Activated naive CD8-positive, alpha-beta T cell treated with anti-CD3 and anti-CD28 coated beads for 36 hours (primary cell): ENCODE measurements around the gene RPGRIP1L. TPM values are rescaled to one million over a fixed set of nuclear protein-coding genes. Genes with fewer than 3 reads are reported as not detected.

Experiments
- DNase-seq: peaks from one replicate; pipeline ENCODE4 v3.0.0; 2021
- H3K27ac Mint-ChIP-seq: one replicate; pipeline ENCODE4 v1.8.0; 2022; ENCODE audit warnings: mild to moderate bottlenecking, moderate library complexity, mixed read lengths
- H3K27me3 Mint-ChIP-seq: one replicate; pipeline ENCODE4 v1.8.0; 2022; ENCODE audit warnings: mild to moderate bottlenecking, mixed read lengths
- H3K36me3 Mint-ChIP-seq: one replicate; pipeline ENCODE4 v1.8.0; 2021; ENCODE audit warnings: mild to moderate bottlenecking, mixed read lengths
- H3K4me1 Mint-ChIP-seq: one replicate; pipeline ENCODE4 v1.8.0; 2021; ENCODE audit warnings: mixed read lengths
- H3K4me3 Mint-ChIP-seq: one replicate; pipeline ENCODE4 v1.8.0; 2022; ENCODE audit warnings: mild to moderate bottlenecking, moderate library complexity, mixed read lengths
- H3K9me3 Mint-ChIP-seq: one replicate; pipeline ENCODE4 v1.8.0; 2022; ENCODE audit warnings: mixed read lengths
- total RNA-seq, 2 experiments: library from RNA; stranded (reverse); gene quantifications; one replicate each; pipeline ENCODE4 v1.2.3, GENCODE V29; 2021

Gene RPGRIP1L
- total RNA-seq, 2 experiments from 2014 or later: 7.1 to 8.4 TPM

DNA sequence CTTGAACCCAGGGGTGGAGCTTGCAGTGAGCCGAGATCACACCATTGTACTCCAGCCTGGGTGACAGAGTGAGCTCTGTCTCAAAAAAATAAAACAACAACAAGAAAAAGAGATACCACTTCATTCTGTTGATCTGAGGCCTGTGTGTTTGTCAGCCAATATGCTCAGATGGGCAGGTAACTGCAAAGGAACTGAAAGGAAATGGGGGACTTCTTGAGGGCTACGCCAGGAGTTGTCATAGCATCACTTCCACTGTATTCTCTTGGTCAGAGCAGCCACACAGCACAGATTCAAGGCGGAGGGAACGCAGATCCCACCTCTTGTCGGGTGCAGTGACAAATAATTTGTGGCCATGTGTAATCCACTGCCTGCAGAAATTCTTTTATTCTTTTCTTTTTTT lies 126.8 kb downstream of the RPGRIP1L start:
- no peaks in the 10 kb centered on the region for H3K27me3 Mint-ChIP-seq
- H3K4me1 Mint-ChIP-seq: no peaks in the 10 kb centered on the region
- peaks cover 10% of the 10 kb centered on the region for H3K9me3 Mint-ChIP-seq
- H3K4me3 Mint-ChIP-seq: no peak overlapping the region
- H3K36me3 Mint-ChIP-seq: no peaks in the 10 kb centered on the region
- no peak overlapping the region for H3K27ac Mint-ChIP-seq
- DNase-seq: no peak

DNA sequence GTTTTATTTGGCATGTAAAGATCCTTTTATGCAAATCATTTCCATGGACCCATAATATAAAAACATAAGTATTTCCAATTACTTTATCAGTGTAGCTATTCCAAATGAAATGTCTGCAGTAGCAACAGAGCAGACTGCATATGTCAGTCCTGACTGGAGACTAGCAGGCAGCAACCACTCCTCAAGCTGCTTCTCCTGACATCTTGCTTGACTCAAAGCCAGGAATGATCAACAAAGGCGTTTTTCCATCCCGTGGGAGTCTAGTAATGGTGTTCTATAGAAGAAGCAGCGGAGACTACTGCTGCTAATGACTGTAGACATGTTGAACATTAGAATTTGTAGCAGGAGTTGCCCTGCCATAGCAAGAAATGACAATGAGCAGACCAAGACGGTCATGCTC lies 127.4 kb downstream of the RPGRIP1L start:
- no peak for DNase-seq
- Mint-ChIP-seq H3K27me3 (no peaks in the 10 kb centered on the region), H3K27ac (no peak overlapping the region), H3K4me3 (no peak overlapping the region), H3K36me3 (peaks cover 5% of the 10 kb centered on the region), H3K4me1 (no peaks in the 10 kb centered on the region), H3K9me3 (peaks cover 17% of the 10 kb centered on the region)

DNA sequence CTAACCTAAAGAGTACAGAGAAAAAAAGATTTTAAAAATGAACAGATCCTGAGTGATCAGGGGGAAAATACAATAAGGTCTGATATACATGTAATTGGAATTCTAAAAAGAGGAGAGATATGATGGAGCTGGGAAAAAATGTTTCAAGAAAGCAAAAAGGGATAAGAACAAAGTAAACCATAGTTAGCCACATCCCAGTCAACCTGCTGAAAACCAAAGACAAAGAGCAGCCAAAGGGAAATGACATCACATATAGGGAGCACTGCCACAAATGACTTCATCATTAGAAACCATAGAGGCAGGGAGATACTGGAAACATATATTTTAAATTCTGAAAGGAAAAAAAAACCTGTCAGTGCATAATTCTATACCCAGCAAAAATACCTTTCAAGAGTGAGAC lies 131.9 kb downstream of the RPGRIP1L start:
- no peaks in the 10 kb centered on the region for H3K27me3 Mint-ChIP-seq
- peaks cover 23% of the 10 kb centered on the region for H3K9me3 Mint-ChIP-seq
- H3K27ac Mint-ChIP-seq: no peak overlapping the region
- no peak overlapping the region for H3K4me3 Mint-ChIP-seq
- no peak for DNase-seq
- no peaks in the 10 kb centered on the region for H3K4me1 Mint-ChIP-seq
- peaks cover 5% of the 10 kb centered on the region for H3K36me3 Mint-ChIP-seq

DNA sequence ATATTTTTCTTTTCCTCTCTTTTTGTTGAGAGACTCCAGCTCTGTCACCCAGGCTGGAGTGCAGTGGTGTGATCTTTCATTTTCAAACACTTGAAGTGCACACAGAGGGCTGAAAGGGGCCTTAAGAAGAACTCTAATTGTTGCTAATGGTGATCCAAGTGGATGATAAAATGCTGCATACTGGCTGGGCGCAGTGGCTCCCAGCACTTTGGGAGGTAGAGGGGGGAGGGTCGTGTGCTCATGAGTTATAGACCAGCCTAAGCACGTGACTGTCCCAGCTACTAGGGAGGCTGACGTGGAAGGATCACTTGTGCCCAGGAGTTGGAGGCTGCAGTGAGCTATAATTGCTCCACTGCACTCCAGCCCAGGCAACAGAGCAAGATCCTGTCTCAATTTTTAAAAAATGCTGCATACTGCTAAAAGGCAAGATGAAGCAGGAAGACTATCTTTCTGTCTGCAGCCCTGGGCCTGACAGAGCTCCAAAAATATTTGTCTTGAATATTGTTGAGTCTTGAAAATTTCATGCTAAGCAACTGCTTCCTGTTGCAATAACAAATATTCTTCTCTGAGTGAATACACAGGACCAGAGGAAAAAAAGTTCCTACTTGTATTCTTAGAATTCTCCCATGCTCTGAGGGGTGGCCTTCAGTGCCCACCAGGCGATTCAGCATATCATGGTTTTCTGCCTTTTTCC lies 137.0 kb downstream of the RPGRIP1L start:
- H3K4me3 Mint-ChIP-seq: no peak overlapping the region
- H3K27ac Mint-ChIP-seq: no peak overlapping the region
- no peaks in the 10 kb centered on the region for H3K27me3 Mint-ChIP-seq
- H3K36me3 Mint-ChIP-seq: peaks cover 3% of the 10 kb centered on the region
- no peak for DNase-seq
- no peaks in the 10 kb centered on the region for H3K4me1 Mint-ChIP-seq
- peaks cover 11% of the 10 kb centered on the region for H3K9me3 Mint-ChIP-seq

DNA sequence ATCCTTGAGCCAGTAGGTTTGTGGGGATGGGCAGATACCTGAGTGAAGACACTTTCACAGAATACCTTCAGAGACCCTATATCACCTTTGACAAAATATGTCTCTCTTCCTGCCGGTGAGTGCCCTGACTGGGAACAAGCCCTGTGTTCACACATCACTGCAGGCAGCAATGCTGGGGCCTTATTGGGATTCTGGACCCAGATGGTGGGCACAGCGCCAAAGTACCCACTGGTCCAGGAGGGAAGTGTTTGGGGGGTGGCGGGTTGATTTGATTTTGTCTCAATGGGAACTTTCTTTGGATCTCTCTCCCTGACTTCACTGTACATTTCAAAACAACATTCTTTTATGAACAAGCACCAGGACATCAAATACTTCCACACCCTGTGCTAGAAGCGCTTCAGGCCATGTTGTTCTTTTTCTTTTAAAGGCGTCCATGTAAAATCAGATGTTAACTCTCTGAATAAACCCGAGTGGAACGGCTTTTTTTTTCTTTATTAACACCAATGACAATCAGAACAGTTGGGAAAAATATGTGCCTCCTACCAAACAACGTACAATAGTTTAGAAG lies 138.3 kb downstream of the RPGRIP1L start:
- no peak overlapping the region for H3K4me3 Mint-ChIP-seq
- no peak for DNase-seq
- H3K36me3 Mint-ChIP-seq: no peaks in the 10 kb centered on the region
- no peak overlapping the region for H3K27ac Mint-ChIP-seq
- peaks cover 1% of the 10 kb centered on the region for H3K9me3 Mint-ChIP-seq
- no peaks in the 10 kb centered on the region for H3K4me1 Mint-ChIP-seq
- H3K27me3 Mint-ChIP-seq: no peaks in the 10 kb centered on the region

DNA sequence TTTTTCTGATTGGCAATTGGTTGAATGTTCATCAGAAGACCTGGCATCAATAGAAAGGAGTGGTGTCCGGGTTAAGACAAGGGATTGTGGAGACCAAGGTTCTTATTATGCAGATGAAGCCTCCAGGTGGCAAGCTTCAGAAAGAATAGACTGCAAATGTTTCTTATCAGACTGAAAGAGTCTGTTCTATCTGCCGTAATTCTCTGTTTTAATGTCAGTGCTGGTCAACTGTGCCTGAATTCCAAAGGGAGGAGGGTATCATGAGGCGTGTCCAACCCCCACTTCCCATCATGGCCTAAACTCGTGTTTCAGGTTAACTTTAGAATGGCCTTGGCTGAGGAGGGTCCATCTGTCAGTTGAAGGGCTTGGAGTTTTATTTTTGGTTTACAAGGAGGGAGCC lies 140.2 kb downstream of the RPGRIP1L start:
- Mint-ChIP-seq H3K4me1 (no peaks in the 10 kb centered on the region), H3K27ac (no peak overlapping the region), H3K36me3 (no peaks in the 10 kb centered on the region), H3K27me3 (no peaks in the 10 kb centered on the region), H3K4me3 (no peak overlapping the region), H3K9me3 (no peaks in the 10 kb centered on the region)
- DNase-seq: no peak

DNA sequence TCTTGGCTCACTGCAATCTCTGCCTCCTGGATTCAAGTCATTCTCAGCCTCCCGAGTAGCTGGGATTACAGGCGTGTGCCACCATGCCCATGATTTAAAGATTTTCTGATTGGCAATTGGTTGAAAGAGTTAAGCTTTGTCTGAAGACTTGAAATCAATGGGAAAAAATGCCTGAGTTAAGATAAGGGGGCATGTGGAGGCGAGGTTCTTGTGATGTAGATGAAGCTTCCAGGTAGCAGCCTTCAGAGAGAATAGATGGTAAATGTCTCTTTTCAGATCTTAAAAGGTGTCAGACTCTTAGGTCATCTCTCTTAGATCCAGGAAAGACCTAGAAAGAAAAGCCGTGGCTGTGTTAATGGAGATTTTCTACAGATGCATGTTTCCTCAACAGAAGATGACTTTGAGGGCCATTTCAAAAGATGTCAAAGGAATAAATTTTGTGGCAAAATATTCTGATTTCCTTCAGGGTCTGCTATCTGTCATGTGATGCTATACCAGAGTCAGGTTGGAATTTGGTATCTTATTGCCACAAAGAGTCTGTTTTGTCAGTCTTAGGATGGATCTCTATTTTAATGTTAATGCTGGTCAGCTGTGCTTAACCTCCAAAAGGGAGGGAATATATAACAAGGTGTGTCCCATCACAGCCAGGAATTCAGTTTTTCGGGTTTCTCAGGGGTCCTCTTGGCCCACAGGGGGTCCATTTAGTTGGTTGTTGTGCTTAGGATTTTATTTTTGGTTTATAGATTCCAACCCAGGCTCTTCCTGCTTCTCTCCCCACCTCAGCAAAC lies 142.4 kb downstream of the RPGRIP1L start:
- H3K4me3 Mint-ChIP-seq: no peak overlapping the region
- H3K36me3 Mint-ChIP-seq: no peaks in the 10 kb centered on the region
- no peak overlapping the region for H3K27ac Mint-ChIP-seq
- no peak for DNase-seq
- no peaks in the 10 kb centered on the region for H3K27me3 Mint-ChIP-seq
- H3K9me3 Mint-ChIP-seq: no peaks in the 10 kb centered on the region
- H3K4me1 Mint-ChIP-seq: no peaks in the 10 kb centered on the region

DNA sequence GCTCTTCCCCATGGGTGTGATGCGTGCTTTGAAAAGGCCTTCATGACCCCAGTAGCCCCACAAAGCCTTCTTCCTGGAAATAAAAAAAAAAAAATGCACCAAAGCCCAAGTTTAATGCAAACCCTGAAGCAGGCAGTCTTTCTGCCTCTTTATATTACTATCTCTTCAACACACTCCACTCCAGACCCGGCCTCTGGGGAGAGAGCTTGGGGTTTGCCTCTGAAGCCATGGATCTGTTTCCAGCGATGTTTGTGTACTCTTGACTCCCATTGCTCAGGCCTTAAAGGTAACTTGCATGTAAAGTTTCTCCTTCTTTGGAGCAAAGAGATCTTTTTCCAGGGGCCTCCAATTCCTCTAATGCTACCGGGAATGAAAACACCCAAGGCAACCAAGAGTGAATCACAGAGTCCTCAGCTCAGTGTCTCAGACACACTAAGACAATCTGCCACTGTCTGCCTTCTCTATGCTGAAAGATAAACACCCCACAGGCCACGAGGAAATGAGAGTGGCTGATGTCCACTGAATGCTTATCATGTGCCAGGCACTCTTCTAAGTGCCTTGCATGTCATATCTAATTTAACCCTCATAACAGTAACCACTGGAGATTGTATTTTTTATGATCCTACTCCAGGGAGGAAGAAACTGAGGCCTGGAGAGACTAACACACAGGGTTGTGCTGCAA lies 144.2 kb downstream of the RPGRIP1L start:
- Mint-ChIP-seq H3K4me3 (no peak overlapping the region), H3K27ac (no peak overlapping the region), H3K36me3 (no peaks in the 10 kb centered on the region), H3K9me3 (no peaks in the 10 kb centered on the region), H3K27me3 (no peaks in the 10 kb centered on the region), H3K4me1 (no peaks in the 10 kb centered on the region)
- no peak for DNase-seq

DNA sequence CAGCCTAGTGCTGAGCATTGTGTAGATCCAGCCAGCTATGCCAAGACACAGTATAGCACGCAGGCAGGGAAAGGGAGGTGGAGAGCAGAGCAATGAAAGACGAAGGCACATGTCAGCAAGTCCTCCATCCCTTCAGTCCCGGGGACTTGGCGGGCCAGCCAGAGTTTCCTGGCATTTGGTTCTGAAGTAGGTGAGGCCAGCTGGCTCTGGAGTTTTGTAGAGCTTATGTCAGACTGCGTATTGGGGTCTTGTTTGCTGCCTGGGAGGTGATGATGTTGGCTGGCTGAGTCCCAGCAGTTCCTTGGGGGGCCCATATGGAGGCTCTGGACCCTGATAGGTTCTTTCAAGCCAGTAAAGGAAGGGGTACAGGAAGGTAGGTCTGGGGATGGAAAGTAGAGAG lies 144.9 kb downstream of the RPGRIP1L start:
- no peaks in the 10 kb centered on the region for H3K36me3 Mint-ChIP-seq

DNA sequence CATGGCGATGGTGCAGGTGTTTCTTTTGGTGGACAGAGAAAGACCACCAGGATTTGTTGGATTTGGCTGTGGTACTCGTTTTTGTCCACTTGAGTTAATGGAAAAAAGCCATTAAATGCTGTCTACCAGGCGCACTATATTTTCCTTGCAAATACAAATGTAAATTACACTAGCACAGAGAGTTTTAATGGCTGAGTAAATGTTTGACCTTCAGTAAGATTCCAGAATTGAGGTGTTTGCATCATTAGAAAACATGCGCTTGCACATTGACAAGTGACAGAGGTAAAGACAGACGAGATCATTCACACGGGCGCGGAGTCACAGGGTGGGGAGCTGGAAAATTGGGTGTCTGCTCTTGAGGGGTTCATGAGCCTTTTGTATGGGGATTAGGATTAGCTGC lies 147.1 kb downstream of the RPGRIP1L start:
- no peaks in the 10 kb centered on the region for H3K9me3 Mint-ChIP-seq
- H3K27ac Mint-ChIP-seq: no peak overlapping the region
- peaks cover 6% of the 10 kb centered on the region for H3K27me3 Mint-ChIP-seq
- no peaks in the 10 kb centered on the region for H3K36me3 Mint-ChIP-seq
- DNase-seq: no peak
- no peaks in the 10 kb centered on the region for H3K4me1 Mint-ChIP-seq
- no peak overlapping the region for H3K4me3 Mint-ChIP-seq

More for the DNA sequence above, 144.9 kb downstream of the RPGRIP1L start:
- Mint-ChIP-seq H3K27ac (no peak overlapping the region), H3K4me1 (no peaks in the 10 kb centered on the region), H3K9me3 (no peaks in the 10 kb centered on the region), H3K4me3 (no peak overlapping the region), H3K27me3 (no peaks in the 10 kb centered on the region)
- DNase-seq: no peak

DNA sequence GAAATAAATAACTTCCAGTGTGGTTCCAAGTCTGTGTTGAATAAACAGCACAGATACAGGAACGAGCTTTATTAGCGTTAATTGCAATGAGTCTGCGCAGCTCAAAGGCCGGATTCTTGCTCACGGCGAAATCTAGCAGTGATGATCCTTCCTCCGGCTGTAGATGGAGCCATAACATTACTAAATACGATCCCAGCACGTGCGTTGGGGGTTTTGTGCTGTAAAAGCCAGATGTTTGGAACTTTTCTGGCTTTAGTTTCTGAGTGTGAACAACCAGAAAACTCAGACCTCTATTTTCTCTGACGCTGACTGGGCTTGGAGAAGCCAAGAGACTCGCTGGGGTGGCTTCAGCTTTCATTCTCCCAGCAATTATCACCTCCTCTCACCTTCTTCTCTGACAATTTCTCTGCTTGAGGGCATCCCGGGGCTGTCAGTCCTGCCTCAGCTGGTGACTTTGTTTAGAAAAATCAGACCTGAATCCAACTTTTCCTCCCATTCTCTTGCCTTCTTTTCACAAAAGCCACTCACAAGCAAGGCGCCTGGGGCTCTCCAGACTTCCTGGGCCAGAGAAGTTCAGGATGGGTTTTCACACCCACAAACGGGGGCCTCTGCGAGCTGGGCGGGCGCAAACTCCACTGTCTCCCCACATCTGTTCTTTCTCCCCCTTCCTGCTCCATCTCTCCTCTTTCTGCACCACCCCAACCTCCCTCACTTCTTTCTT lies 153.5 kb downstream of the RPGRIP1L start:
- H3K4me1 Mint-ChIP-seq: peaks cover 26% of the 10 kb centered on the region
- H3K27me3 Mint-ChIP-seq: peaks cover 60% of the 10 kb centered on the region
- H3K9me3 Mint-ChIP-seq: no peaks in the 10 kb centered on the region
- peak; percentile 34 for DNase-seq
- no peaks in the 10 kb centered on the region for H3K36me3 Mint-ChIP-seq
- H3K27ac Mint-ChIP-seq: peak overlapping the region; percentile 8
- H3K4me3 Mint-ChIP-seq: no peak overlapping the region

Other genes starting within 250 kb of the RPGRIP1L start
- gene AKTIP, start 200.7 kb downstream of the RPGRIP1L start, total RNA-seq: 10 to 100 TPM; 26.6 to 27.1 TPM
- gene FTO, start 297 bp upstream of the RPGRIP1L start, total RNA-seq: 10 to 100 TPM; 51.1 to 52.7 TPM